Testis (tissue), 5 donors: ENCODE measurements around the gene FBXL19. TPM values are rescaled to one million over a fixed set of nuclear protein-coding genes. Genes with fewer than 3 reads are reported as not detected.
A peak's percentile ranks its signal among the peaks of the same experiment; 100 is the strongest.

ENCODE experiments used
- DNase-seq: peaks from one replicate; pipeline ENCODE4 v3.0.0-alpha.2; 2019
- H3K27ac ChIP-seq, 2 donors: fragments of 200-600 bp; sonication (generic); one replicate each; pipeline ENCODE4 v1.5.1; 2019
- H3K27me3 ChIP-seq: fragments of 200-600 bp; sonication (generic); one replicate; pipeline ENCODE4 v1.5.1; 2019
- H3K36me3 ChIP-seq: fragments of 200-600 bp; sonication (generic); one replicate; pipeline ENCODE4 v1.5.1; 2017; ENCODE audit warnings: low read depth; ENCODE audit errors: missing control alignments
- H3K4me1 ChIP-seq: fragments of 200-600 bp; sonication (generic); one replicate; pipeline ENCODE4 v1.5.1; 2019
- H3K4me3 ChIP-seq, 2 donors: fragments of 200-600 bp; sonication (generic); one replicate each; pipeline ENCODE4 v1.5.1; 2017 to 2019
- H3K9me3 ChIP-seq: fragments of 200-600 bp; sonication (generic); one replicate; pipeline ENCODE4 v1.5.1; 2017
- CTCF ChIP-seq, 3 experiments: fragments of 450-650 bp in 2 of 3; fragments of 200-600 bp in 1 of 3; sonication (generic) in 1 of 3; IDR thresholded peaks; one replicate each; pipeline ENCODE4 v1.5.1; 2016 to 2019; ENCODE audit warnings: antibody characterized with exemption in 3 of 3, mild to moderate bottlenecking in 2 of 3, moderate library complexity in 1 of 3
- POLR2A ChIP-seq: fragments of 450-650 bp; IDR thresholded peaks from one replicate; pipeline ENCODE4 v1.6.1; 2017; ENCODE audit warnings: antibody characterized with exemption, mild to moderate bottlenecking, moderate library complexity
- WGBS, 2 donors: methylation state at CpG; one replicate each; pipeline ENCODE4 v1.1.5; 2018; 5-methylcytosine and 5-hydroxymethylcytosine counted together
- intact Hi-C: fragments of 100-400 bp; cut with DNase I; formaldehyde crosslinking; loops from one replicate; pipeline ENCODE4 v1.15.1; 2023; ENCODE audit warnings: low total_unique reads
- long read RNA-seq, 2 donors: transcript quantifications; one replicate each; lab custom pipeline, GENCODE V29; 2026
- polyA plus RNA-seq: library from polyadenylated mRNA; stranded (reverse); fragments of 350-450 nt; fragmentation: Illumina TruSeq; extraction: RNeasy Lipid Tissue Mini Kit (QIAGEN cat#74804); gene quantifications from one replicate; pipeline ENCODE4 v1.2.3, GENCODE V29; 2014; ENCODE audit warnings: low read depth, low replicate concordance; ENCODE audit not compliant: insufficient read depth
- total RNA-seq, 2 donors: library from RNA; depleted of rRNA; stranded (reverse); fragments of >200 nt; gene quantifications; one replicate each; pipeline ENCODE4 v1.2.3, GENCODE V29; 2016

Gene FBXL19
- total RNA-seq (100 to 1,000 TPM; 142 to 149 TPM), polyA plus RNA-seq (47.0 TPM)
- long read RNA-seq, donor 1, partial matches to known transcripts, result 7 of 9 reads
- long read RNA-seq, donor 1, other reads (novel, unspliced or antisense), result 0 of 9 reads
- long read RNA-seq, donor 2, result 0 reads

GRCh38 chr16:30923554-30924075 is at the start of gene FBXL19:
Gene FBXL19, plus strand, starts transcription at chr16:30923572. Its CDS starts 2,183 bp downstream, at chr16:30925755.
- intact Hi-C loops, result loop anchor here (5.0 kb wide), 1 partner anchor 76 kb away; no protein-coding TSS in a partner anchor
- Histone ChIP-seq H3K9me3 (no peaks in the 10 kb centered on the region), H3K27ac (peak within 1 kb of the TSS; percentile 90 to 95), H3K27me3 (no peaks in the 10 kb centered on the region), H3K4me3 (peak within 1 kb of the TSS; percentile 78 to 87), H3K4me1 (peaks cover 12% of the 10 kb centered on the region), H3K36me3 (no peaks in the 10 kb centered on the region)
- TF ChIP-seq CTCF (IDR thresholded peaks at IDR 0.05) (no peak), POLR2A (no peak)
- no peak for DNase-seq
- WGBS, 2 donors, result 0% methylated on average over 11 to 29 of the region's 31 CpGs

DNA sequence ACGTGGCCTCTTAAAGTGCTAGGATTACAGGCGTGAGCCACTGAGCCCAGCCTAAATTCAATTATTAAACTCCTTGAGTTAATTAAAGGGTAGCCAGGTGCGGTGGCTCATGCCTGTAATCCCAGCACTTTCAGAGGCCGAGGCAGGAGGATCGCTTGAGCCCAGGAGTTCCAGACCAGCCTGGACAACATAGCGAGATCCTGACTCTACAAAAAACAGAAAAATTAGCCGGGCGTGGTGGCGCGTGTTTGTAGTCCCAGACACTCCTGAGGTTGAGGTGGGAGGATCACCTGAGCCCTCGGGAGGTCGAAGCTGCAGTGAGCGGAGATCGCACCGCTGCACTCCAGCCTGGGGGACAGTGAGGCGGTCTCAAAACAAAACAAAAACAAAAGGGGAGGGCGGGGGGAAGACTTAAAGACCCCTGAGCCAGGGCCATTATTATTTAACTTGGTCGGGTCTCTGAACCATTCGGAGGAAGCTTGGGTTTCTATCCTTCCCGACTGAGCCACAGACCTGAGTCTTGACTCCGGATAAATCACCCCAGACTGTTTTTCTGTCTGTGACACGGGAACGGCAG is 49.0 kb upstream of the FBXL19 start:
- DNase-seq, result no peak
- H3K4me1 ChIP-seq, result peaks cover 19% of the 10 kb centered on the region
- H3K27me3 ChIP-seq, result no peaks in the 10 kb centered on the region
- H3K36me3 ChIP-seq, result no peaks in the 10 kb centered on the region
- H3K9me3 ChIP-seq, result no peaks in the 10 kb centered on the region
- WGBS, 2 donors, result 15 to 28% methylated on average over 10 to 23 of the region's 23 CpGs
- no peak for TF ChIP-seq POLR2A
- no peak for TF ChIP-seq CTCF (IDR thresholded peaks at IDR 0.05)
- intact Hi-C loops, result no loop called here
- H3K4me3 ChIP-seq, result peak overlapping the region; percentile 80 to 90
- H3K27ac ChIP-seq, result peak overlapping the region; percentile 68 to 86

- 0% methylated on average over 8 to 56 of the region's 85 CpGs for WGBS, 2 donors
- H3K27ac ChIP-seq, result peak overlapping the region; percentile 68 to 86
- TF ChIP-seq POLR2A (no peak), CTCF (IDR thresholded peaks at IDR 0.05) (no peak)
- no peaks in the 10 kb centered on the region for H3K27me3 ChIP-seq
- DNase-seq, result peak; percentile 95
- intact Hi-C loops, result no loop called here
- peak overlapping the region; percentile 80 to 90 for H3K4me3 ChIP-seq
- H3K4me1 ChIP-seq, result peaks cover 19% of the 10 kb centered on the region
- no peaks in the 10 kb centered on the region for H3K36me3 ChIP-seq
- no peaks in the 10 kb centered on the region for H3K9me3 ChIP-seq
Observed at GRCh38 chr16:30874821-30875717, 48.3 kb upstream of the FBXL19 start.

DNA sequence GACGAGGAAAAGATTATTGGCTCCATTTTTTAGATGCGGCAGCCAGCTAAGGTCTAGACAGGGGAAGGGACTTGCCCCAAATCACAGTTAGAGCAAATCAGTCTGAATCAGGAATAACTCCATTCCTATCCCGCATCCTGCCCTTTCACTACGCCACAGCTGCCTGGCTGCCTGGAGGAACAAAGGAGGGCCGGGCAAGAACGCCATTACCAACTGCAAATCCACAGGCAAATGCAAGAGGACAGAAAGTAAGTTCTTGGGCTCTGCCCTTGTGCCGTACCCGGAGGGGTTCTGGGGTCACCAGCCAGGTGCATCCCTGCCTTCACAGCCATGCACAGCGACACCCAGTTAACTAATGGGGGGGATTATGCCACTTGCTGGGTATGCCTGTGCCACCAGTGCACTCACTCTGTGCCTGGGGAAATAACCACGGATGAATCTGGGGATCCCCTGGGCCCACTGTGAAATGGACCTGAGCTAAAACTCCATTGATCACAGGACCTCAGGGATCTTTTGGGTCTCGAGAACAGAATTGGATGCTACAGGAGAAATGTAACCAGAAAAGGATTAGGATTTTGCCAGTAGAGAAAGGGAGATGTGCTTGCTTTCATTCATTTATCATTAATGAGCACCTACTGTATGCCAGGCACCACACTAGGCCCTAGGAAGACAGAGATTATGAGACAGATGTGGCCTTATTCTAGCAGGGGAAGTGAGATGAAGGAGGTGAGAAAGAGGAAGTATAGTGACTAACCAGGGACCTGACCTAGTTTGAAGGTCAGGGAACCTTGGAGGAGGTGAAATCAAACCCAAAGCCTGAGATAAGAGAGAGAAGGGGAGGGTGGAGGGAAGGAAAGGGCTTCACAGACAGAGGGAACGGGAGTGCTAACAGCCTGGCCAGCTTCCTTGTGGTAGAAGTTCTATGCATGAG is 47.2 kb upstream of the FBXL19 start:
- H3K4me1 ChIP-seq, result peaks cover 19% of the 10 kb centered on the region
- intact Hi-C loops, result no loop called here
- H3K9me3 ChIP-seq, result no peaks in the 10 kb centered on the region
- H3K27ac ChIP-seq, result peak overlapping the region; percentile 72 to 86
- TF ChIP-seq CTCF (IDR thresholded peaks at IDR 0.05) (no peak), POLR2A (no peak)
- DNase-seq, result no peak
- 7 to 14% methylated on average over 6 to 12 of the region's 12 CpGs for WGBS, 2 donors
- H3K4me3 ChIP-seq, result peak overlapping the region; percentile 80 to 90
- no peaks in the 10 kb centered on the region for H3K36me3 ChIP-seq
- H3K27me3 ChIP-seq, result no peaks in the 10 kb centered on the region
